Measurements from ENCODE around the gene COP1. TPM values are rescaled to one million over a fixed set of nuclear protein-coding genes. Genes with fewer than 3 reads are reported as not detected.
"Not testable (repeated sequence)": the region's sequence is repeated elsewhere in the genome, so short reads cannot be mapped to it uniquely, and the experiment has no call there.

COP1 gene
- 10 to 100 TPM; 52.0 to 63.4 (median 57.8) TPM for polyA plus RNA-seq (ENCODE audit: insufficient read depth in 1 of 5, insufficient read length in 5 of 5, low replicate concordance in 1 of 5)
- long read RNA-seq, donor 1, transcript COP1-208 (2 exons, 450 nt) = major isoform, 8 of 28 reads
- long read RNA-seq, donor 1, transcript COP1-204 (20 exons, 3,033 nt) = minor isoform, 5 of 28 reads
- long read RNA-seq, donor 1, partial matches to known transcripts = 9 of 28 reads
- long read RNA-seq, donor 1, other reads (novel, unspliced or antisense) = 5 of 28 reads
- long read RNA-seq, donor 2, transcript COP1-208 (2 exons, 450 nt) = major isoform, 11 of 26 reads
- long read RNA-seq, donor 2, transcript COP1-204 (20 exons, 3,033 nt) = minor isoform, 6 of 26 reads
- long read RNA-seq, donor 2, partial matches to known transcripts = 9 of 26 reads
- long read RNA-seq, donor 2, other reads (novel, unspliced or antisense) = 0 of 26 reads
- long read RNA-seq, donor 3, transcript COP1-204 (20 exons, 3,033 nt) = minor isoform, 5 of 18 reads
- long read RNA-seq, donor 3, transcript COP1-208 (2 exons, 450 nt) = major isoform, 7 of 18 reads
- long read RNA-seq, donor 3, partial matches to known transcripts = 6 of 18 reads
- long read RNA-seq, donor 3, other reads (novel, unspliced or antisense) = 0 of 18 reads
- long read RNA-seq, donor 4, transcript COP1-208 (2 exons, 450 nt) = major isoform, 5 of 14 reads
- long read RNA-seq, donor 4, partial matches to known transcripts = 6 of 14 reads
- long read RNA-seq, donor 4, other reads (novel, unspliced or antisense) = 0 of 14 reads
- long read RNA-seq, donor 5, transcript COP1-208 (2 exons, 450 nt) = major isoform, 12 of 26 reads
- long read RNA-seq, donor 5, partial matches to known transcripts = 11 of 26 reads
- long read RNA-seq, donor 5, other reads (novel, unspliced or antisense) = 0 of 26 reads
- long read RNA-seq, donor 6, transcript COP1-204 (20 exons, 3,033 nt) = minor isoform, 5 of 19 reads
- long read RNA-seq, donor 6, transcript COP1-208 (2 exons, 450 nt) = major isoform, 6 of 19 reads
- long read RNA-seq, donor 6, partial matches to known transcripts = 7 of 19 reads
- long read RNA-seq, donor 6, other reads (novel, unspliced or antisense) = 0 of 19 reads
- long read RNA-seq, donor 7, transcript COP1-208 (2 exons, 450 nt) = major isoform, 5 of 14 reads
- long read RNA-seq, donor 7, partial matches to known transcripts = 6 of 14 reads
- long read RNA-seq, donor 7, other reads (novel, unspliced or antisense) = 0 of 14 reads
- long read RNA-seq, donor 8, partial matches to known transcripts = 0 of 1 reads
- long read RNA-seq, donor 8, other reads (novel, unspliced or antisense) = 0 of 1 reads

GRCh38 chr1:176206961-176207902 lies at the start of gene COP1:
TSS of gene COP1 (minus strand) at chr1:176207286. CDS start at chr1:176206978, 308 bp downstream.
- DNase-seq = peak; percentile 97 to 98

GRCh38 chr1:176252191-176252590 lies 45.1 kb upstream of the COP1 start:
- no peak for DNase-seq

GRCh38 chr1:176244851-176245250 lies 37.8 kb upstream of the COP1 start:
- DNase-seq = no peak

GRCh38 chr1:176243746-176244145 lies 36.7 kb upstream of the COP1 start:
- DNase-seq = no peak

- no peak for DNase-seq
Observed at GRCh38 chr1:176241385-176242015, 34.4 kb upstream of the COP1 start.

GRCh38 chr1:176233657-176234056 lies 26.6 kb upstream of the COP1 start:
- DNase-seq = not testable (repeated sequence)

GRCh38 chr1:176227579-176227978 lies 20.5 kb upstream of the COP1 start:
- DNase-seq = no peak

- DNase-seq = no peak
Observed at GRCh38 chr1:176225911-176226310, 18.8 kb upstream of the COP1 start.

GRCh38 chr1:176225479-176225875 lies 18.4 kb upstream of the COP1 start:
- DNase-seq = no peak

GRCh38 chr1:176222196-176222595 lies 15.1 kb upstream of the COP1 start:
- DNase-seq = no peak

- no peak for DNase-seq
Observed at GRCh38 chr1:176220100-176220689, 13.1 kb upstream of the COP1 start.

GRCh38 chr1:176217461-176218099 lies 10.5 kb upstream of the COP1 start:
- no peak for DNase-seq

- no peak for DNase-seq
Observed at GRCh38 chr1:176216031-176216430, 8.9 kb upstream of the COP1 start.

- DNase-seq = no peak
Observed at GRCh38 chr1:176211396-176212165, 4.5 kb upstream of the COP1 start.

GRCh38 chr1:176208034-176208433 lies 948 bp upstream of the COP1 start:
- no peak for DNase-seq

- peak; percentile 42 to 46 for DNase-seq
Observed at GRCh38 chr1:176206006-176206960, 803 bp downstream of the COP1 start.

- no peak for DNase-seq
Observed at GRCh38 chr1:176205332-176205914, 1.7 kb downstream of the COP1 start.

All from right lung (tissue), 10 donors.